GM12864 (cell line): ENCODE data around the gene ZMYM2.
"Not testable (repeated sequence)": the region's sequence is repeated elsewhere in the genome, so short reads cannot be mapped to it uniquely, and the experiment has no call there.

ENCODE experiments used
- DNase-seq: peaks from one replicate; pipeline ENCODE4 v3.0.0-alpha.2; 2011; ENCODE audit warnings: low read depth
- H3K4me3 ChIP-seq: 2 replicates; pipeline ENCODE4 v1.5.1; 2011; ENCODE audit warnings: mild to moderate bottlenecking, low read depth, low read length, control low read depth
- TF ChIP-seq, protein P1 (sequence below): IDR thresholded peaks from 2 replicates; pipeline ENCODE4 v1.5.1; 2011; ENCODE audit warnings: low read depth, mild to moderate bottlenecking, moderate library complexity, low read length, control low read depth, inconsistent platforms; ENCODE audit errors: missing control alignments

ZMYM2 gene

DNA sequence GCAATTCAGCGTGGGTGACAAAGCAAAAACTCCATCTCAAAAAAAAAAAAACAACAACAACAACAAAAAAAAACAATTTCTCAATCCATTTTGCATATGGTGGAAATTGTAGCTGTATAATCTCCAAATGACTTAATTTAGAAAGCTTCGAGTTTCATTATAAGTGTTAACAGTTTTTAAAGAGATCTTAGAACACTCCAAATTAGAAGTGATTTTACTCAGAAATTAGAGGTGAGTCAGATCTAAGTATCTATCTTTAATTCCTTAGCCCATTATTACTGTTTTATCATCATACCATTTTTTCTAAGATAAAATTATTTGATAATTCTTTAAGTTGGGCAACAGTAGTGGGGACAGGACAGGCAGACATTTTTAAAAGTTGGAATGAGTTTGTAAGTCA, 60.5 kb downstream of the ZMYM2 start:
- H3K4me3 ChIP-seq: no peak overlapping the region
- TF ChIP-seq, protein P1, sequence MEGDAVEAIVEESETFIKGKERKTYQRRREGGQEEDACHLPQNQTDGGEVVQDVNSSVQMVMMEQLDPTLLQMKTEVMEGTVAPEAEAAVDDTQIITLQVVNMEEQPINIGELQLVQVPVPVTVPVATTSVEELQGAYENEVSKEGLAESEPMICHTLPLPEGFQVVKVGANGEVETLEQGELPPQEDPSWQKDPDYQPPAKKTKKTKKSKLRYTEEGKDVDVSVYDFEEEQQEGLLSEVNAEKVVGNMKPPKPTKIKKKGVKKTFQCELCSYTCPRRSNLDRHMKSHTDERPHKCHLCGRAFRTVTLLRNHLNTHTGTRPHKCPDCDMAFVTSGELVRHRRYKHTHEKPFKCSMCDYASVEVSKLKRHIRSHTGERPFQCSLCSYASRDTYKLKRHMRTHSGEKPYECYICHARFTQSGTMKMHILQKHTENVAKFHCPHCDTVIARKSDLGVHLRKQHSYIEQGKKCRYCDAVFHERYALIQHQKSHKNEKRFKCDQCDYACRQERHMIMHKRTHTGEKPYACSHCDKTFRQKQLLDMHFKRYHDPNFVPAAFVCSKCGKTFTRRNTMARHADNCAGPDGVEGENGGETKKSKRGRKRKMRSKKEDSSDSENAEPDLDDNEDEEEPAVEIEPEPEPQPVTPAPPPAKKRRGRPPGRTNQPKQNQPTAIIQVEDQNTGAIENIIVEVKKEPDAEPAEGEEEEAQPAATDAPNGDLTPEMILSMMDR: no peak
- DNase-seq: no peak

DNA sequence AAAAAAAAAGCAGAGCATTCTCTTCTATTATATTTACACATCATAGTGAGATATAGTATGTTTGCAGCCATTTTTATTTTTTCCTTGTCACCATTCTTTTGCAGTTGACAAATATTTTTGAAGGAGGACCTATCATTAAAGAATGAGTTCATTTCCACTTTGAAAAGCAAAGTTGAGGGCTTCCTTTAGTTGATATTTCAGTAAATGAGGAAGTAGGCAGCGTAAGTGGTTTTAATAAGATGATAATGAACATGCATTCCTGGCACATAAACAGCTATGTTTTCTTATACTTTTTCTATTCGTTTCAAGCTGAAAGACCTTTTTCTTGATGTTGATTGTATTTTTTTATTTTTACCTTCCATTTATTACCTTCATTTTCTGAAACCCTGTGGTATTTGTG, 66.2 kb downstream of the ZMYM2 start:
- DNase-seq: no peak
- H3K4me3 ChIP-seq: no peak overlapping the region
- TF ChIP-seq, protein P1: no peak

DNA sequence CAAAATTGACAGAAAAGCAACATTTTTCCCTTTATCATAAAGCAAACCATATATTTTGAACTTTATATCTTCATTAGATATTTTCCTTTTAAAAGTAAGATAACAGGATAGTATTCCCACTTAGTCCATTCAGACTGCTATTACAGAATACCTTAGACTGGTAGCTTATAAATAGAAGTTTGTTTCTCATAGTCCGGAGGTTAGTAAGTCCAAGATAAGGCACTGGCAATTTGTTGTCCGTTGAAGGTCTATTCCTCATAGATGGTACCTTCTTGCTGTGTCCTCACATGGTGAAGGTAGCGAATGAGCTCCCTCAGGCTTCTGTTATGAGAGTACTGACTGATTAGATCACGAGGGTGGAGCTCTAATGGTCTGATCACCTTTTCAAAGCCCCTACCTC, 70.4 kb downstream of the ZMYM2 start:
- no peak for DNase-seq
- H3K4me3 ChIP-seq: no peak overlapping the region
- TF ChIP-seq, protein P1: no peak

GRCh38 chr13:20033486-20033885, 75.0 kb downstream of the ZMYM2 start:
- DNase-seq: no peak
- H3K4me3 ChIP-seq: no peak overlapping the region
- TF ChIP-seq, protein P1: no peak

GRCh38 chr13:20035130-20035529, 76.6 kb downstream of the ZMYM2 start:
- TF ChIP-seq, protein P1: no peak
- no peak for DNase-seq
- no peak overlapping the region for H3K4me3 ChIP-seq

DNA sequence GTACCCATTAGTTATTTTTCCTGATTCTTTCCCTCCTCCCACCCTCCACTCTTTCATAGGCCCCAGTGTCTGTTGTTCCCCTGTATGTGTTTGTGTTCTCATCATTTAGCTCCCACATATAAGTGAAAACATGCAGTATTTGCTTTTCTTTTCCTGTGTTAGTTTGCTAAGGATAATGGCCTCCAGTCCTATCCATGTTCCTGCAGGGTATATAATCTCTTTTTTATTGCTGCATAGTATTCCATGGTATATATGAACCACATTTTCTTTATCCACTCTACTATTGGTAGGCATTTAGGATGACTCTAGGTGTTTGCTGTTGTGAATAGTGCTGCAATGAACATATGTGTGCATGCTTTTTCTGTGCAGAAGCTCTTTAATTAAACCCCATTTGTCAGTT, 79.4 kb downstream of the ZMYM2 start:
- TF ChIP-seq, protein P1: no peak
- no peak for DNase-seq

DNA sequence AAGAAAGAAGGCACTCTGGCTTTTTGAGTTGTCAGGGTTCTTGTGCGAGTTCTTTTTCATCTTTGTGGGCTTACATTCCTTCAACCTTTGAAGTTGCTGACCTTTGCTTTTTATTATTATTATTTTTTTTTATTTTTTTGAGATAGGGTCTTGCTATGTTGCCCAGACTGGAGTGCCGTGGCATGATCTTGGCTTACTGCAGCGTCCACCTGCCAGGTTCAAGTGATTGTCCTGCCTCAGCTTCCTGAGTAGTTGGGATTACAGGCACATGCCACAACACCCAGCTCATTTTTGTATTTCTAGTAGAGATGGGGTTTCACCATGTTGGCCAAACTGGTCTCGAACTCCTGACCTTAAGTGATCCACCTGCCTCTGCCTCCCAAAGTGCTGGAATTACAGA, 84.1 kb downstream of the ZMYM2 start:
- DNase-seq, H3K4me3 ChIP-seq: not testable (repeated sequence)

More for the DNA sequence above, 79.4 kb downstream of the ZMYM2 start:
- H3K4me3 ChIP-seq: no peak overlapping the region
